Inferior parietal cortex (tissue), 1 donor: ENCODE data around the gene NIM1K.
"Not testable (repeated sequence)": the region's sequence is repeated elsewhere in the genome, so short reads cannot be mapped to it uniquely, and the experiment has no call there.

Experiments used
- DNase-seq: peaks from one replicate; pipeline ENCODE4 v3.0.0-alpha.2; 2016; ENCODE audit errors: extremely low spot score

Gene NIM1K

DNA sequence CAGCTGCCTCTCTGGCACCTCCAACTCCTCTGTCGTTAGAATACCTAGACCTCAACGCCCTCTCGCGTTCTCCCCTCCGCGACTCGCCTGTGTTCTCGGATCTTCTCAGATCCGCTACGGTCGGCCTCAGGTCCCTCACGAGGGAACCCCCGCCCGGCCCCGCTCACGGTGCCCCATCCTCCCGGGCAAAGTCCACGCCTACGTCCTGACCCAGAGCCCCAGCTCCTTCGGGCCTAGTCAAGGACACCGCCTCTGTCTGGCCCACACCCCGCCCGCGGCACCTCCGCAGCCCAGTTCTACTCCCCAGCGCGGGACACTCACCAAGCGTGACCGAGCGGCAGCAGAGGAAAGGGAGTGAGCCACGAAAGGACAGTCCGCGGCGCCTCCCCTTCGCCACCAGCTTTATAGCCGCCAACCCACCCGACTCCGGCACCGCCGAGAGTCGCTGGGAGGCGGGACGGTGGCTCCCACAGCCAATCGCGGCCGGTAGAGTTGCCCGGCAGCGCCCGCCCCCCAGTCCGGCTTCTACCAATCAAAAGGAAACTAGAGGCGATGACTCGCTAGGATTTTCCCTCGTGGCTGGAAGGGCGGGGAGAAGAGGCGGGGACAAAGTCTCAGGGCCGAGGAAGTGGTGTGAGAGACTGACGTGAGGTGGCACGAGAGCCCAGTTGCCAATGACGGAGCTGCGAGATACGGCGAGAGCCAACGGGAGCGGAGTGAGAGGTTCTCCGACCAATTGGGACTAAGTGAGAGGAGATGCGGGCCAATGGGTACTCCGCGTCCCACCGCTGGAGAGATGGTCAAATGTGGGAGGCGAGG, 121.2 kb downstream of the NIM1K start, which contains the start of gene HMGCS1:
Gene HMGCS1 (minus strand): TSS at position 378 of the 819 bp plus-strand sequence. CDS start 14,447 bp downstream, outside the sequence.
- peak; percentile 99 for DNase-seq

GRCh38 chr5:43313854-43314457, 121.9 kb downstream of the NIM1K start:
- DNase-seq, result no peak

- no peak for DNase-seq
Measured at GRCh38 chr5:43314724-43315123, 122.7 kb downstream of the NIM1K start.

- DNase-seq, result no peak
Measured at GRCh38 chr5:43315263-43315662, 123.2 kb downstream of the NIM1K start.

- no peak for DNase-seq
Measured at GRCh38 chr5:43315682-43316081, 123.7 kb downstream of the NIM1K start.

GRCh38 chr5:43316421-43316820, 124.4 kb downstream of the NIM1K start:
- DNase-seq, result no peak

DNA sequence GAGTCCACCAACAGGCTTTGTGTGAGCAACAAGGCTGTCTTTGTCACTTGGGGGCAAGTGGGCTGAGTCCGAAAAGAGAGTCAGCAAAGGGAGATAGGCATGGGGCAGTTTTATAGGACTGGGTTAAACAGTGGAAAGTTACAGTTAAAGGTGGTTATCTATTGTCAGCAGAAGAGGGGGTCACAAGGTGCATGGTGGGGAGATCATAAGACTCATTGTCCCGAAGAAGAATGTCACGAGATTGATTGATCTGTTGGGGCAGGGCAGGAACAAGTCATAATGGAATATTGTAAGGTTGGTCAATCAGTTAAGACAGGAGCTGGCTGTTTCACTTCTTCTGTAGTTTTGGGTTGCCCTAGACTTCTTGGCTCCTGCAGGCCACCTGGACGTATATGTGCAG, 128.8 kb downstream of the NIM1K start:
- DNase-seq, result no peak

DNA sequence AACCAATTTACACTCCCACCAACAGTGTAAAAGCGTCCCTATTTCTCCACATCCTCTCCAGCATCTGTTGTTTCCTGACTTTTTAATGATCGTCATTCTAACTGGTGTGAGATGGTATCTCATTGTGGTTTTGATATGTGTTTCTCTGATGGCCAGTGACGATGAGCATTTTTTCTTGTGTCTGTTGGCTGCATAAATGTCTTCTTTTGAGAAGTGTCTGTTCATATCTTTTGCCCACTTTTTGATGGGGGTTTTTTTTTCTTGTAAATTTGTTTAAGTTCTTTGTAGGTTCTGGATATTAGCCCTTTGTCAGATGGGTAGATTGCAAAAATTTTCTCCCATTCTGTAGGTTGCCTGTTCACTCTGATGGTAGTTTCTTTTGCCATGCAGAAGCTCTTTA, 131.5 kb downstream of the NIM1K start:
- DNase-seq, result not testable (repeated sequence)

- DNase-seq, result not testable (repeated sequence)
Measured at GRCh38 chr5:43325624-43326023, 133.6 kb downstream of the NIM1K start.
